HCT116 (cell line): ENCODE results near the gene CPEB3. TPM values are rescaled to one million over a fixed set of nuclear protein-coding genes. Genes with fewer than 3 reads are reported as not detected.

ENCODE experiments used
- ATAC-seq: fragments of 200-7000 bp; cut with Tn5 transposase; 2 replicates; pipeline ENCODE4 v1.9.1; 2020; ENCODE audit warnings: mild to moderate bottlenecking, moderate library complexity
- BruUV-seq: library from RNA; stranded (reverse); fragments of 400-500 nt; replicated peaks from 2 replicates; lab custom pipeline; 2021; lab: Mats Ljungman, UMichigan
- CTCF ChIA-PET: fragments of 300-600 bp; sonication (Branson Sonifier 250); formaldehyde crosslinking; loops from one replicate; lab custom pipeline; 2021; ENCODE audit warnings: antibody characterized with exemption; lab: Charles Lee
- POLR2A ChIA-PET: fragments of 300-600, 350-600 bp; sonication (Branson Sonifier 250); formaldehyde crosslinking; loops from one replicate; lab custom pipeline; 2021; ENCODE audit warnings: antibody characterized with exemption; lab: Charles Lee
- RAD21 ChIA-PET, 2 experiments: fragments of 300-600 bp; sonication (Branson Sonifier 250); formaldehyde crosslinking; loops; one replicate each; lab custom pipeline; 2023; ENCODE audit warnings: low total read pairs in 2 of 2; ENCODE audit not compliant: uncharacterized antibody in 2 of 2, unreplicated experiment in 2 of 2, low non-redundant PET in 1 of 2; lab: Charles Lee
- DNase-seq: peaks from one replicate; pipeline ENCODE4 v3.0.0-alpha.2; 2010; ENCODE audit warnings: low read depth, low spot score
- H2AFZ ChIP-seq: fragments of 200-600 bp; shearing (Covaris generic), sonication (generic); 2 replicates; pipeline ENCODE4 v1.6.1; 2017; ENCODE audit warnings: low read depth, mixed run types, mixed read lengths, antibody characterized with exemption, low read length; ENCODE audit not compliant: poor library complexity, severe bottlenecking
- H3K27ac ChIP-seq: 2 replicates; pipeline ENCODE4 v1.5.1; 2012; ENCODE audit warnings: low read depth, low read length
- H3K27me3 ChIP-seq: fragments of 200-600 bp; sonication (generic); 2 replicates; pipeline ENCODE4 v1.6.1; 2016; ENCODE audit warnings: mixed run types, low read length, mixed read lengths; ENCODE audit not compliant: insufficient read depth
- H3K36me3 ChIP-seq, 2 experiments: fragments of 200-500 bp in 1 of 2; fragments of 200-600 bp in 1 of 2; sonication (Bioruptor generic) in 1 of 2; sonication (generic) in 1 of 2; 2 replicates each; pipeline versions ENCODE4 v1.5.1 to v1.6.1; 2014 to 2016; ENCODE audit warnings: low read length in 2 of 2, inconsistent platforms in 1 of 2, mixed read lengths in 1 of 2, mixed run types in 1 of 2; ENCODE audit not compliant: insufficient read depth in 2 of 2, control insufficient read depth in 1 of 2
- H3K4me1 ChIP-seq, 2 experiments: fragments of 200-600 bp in 1 of 2; sonication (generic) in 1 of 2; 2 replicates each; pipeline versions ENCODE4 v1.5.1 to v1.6.1; 2012 to 2017; ENCODE audit warnings: low read length in 2 of 2, inconsistent platforms in 1 of 2, mild to moderate bottlenecking in 1 of 2, mixed read lengths in 1 of 2, mixed run types in 1 of 2, moderate library complexity in 1 of 2; ENCODE audit not compliant: insufficient read depth in 2 of 2, control insufficient read depth in 1 of 2
- H3K4me2 ChIP-seq: fragments of 200-600 bp; sonication (generic); 2 replicates; pipeline ENCODE4 v1.6.1; 2017; ENCODE audit warnings: mixed run types, low read length, mixed read lengths
- H3K4me3 ChIP-seq, 2 experiments: fragments of 200-600 bp in 1 of 2; sonication (generic) in 1 of 2; replicated peaks in 1 of 2; 2 replicates each; pipeline ENCODE4 v1.5.1; 2011 to 2016; ENCODE audit warnings: low read length in 2 of 2, control low read depth in 1 of 2, low read depth in 1 of 2, mild to moderate bottlenecking in 1 of 2, mixed read lengths in 1 of 2, mixed run types in 1 of 2
- H3K79me2 ChIP-seq: fragments of 200-600 bp; sonication (generic); 2 replicates; pipeline ENCODE4 v1.6.1; 2017; ENCODE audit warnings: mild to moderate bottlenecking, mixed run types, low read length, moderate library complexity, mixed read lengths; ENCODE audit not compliant: insufficient read depth
- H3K9ac ChIP-seq: fragments of 200-600 bp; sonication (generic); 2 replicates; pipeline ENCODE4 v1.6.1; 2016; ENCODE audit warnings: low read length, mixed read lengths
- H3K9me2 ChIP-seq: fragments of 200-600 bp; sonication (generic), shearing (Covaris generic); 2 replicates; pipeline ENCODE4 v1.6.1; 2017; ENCODE audit warnings: mixed run types, mild to moderate bottlenecking, moderate library complexity; ENCODE audit not compliant: insufficient read depth
- H3K9me3 ChIP-seq, 2 experiments: fragments of 200-500 bp in 1 of 2; fragments of 200-600 bp in 1 of 2; sonication (Bioruptor generic) in 1 of 2; sonication (generic) in 1 of 2; 2 replicates each; pipeline ENCODE4 v1.6.1; 2014 to 2017; ENCODE audit warnings: low read length in 2 of 2, mixed read lengths in 2 of 2, inconsistent platforms in 1 of 2, low read depth in 1 of 2, mild to moderate bottlenecking in 1 of 2, mixed run types in 1 of 2, moderate library complexity in 1 of 2; ENCODE audit not compliant: control insufficient read depth in 1 of 2, insufficient read depth in 1 of 2
- H4K20me1 ChIP-seq: fragments of 200-600 bp; sonication (generic), shearing (Covaris generic); 2 replicates; pipeline ENCODE4 v1.6.1; 2017; ENCODE audit warnings: mixed run types, mild to moderate bottlenecking, moderate library complexity; ENCODE audit not compliant: insufficient read depth
- CBX3 ChIP-seq: IDR thresholded peaks from 2 replicates; pipeline ENCODE4 v1.6.1; 2012; ENCODE audit warnings: low read depth
- EGR1 ChIP-seq: IDR thresholded peaks from 2 replicates; pipeline ENCODE4 v1.6.1; 2012; ENCODE audit warnings: low read depth
- ELF1 ChIP-seq: IDR thresholded peaks from 2 replicates; pipeline ENCODE4 v1.6.1; 2012; ENCODE audit warnings: low read depth, borderline replicate concordance
- JUND ChIP-seq: IDR thresholded peaks from 2 replicates; pipeline ENCODE4 v1.6.1; 2012
- POLR2A ChIP-seq: IDR thresholded peaks from 2 replicates; pipeline ENCODE4 v1.7.0; 2011; ENCODE audit warnings: borderline replicate concordance; ENCODE audit not compliant: insufficient read depth, insufficient read length; ENCODE audit errors: extremely low read depth
- RAD21 ChIP-seq: IDR thresholded peaks from 2 replicates; pipeline ENCODE4 v1.6.1; 2012; ENCODE audit warnings: low read depth, mild to moderate bottlenecking
- REST ChIP-seq: IDR thresholded peaks from 2 replicates; pipeline ENCODE4 v1.6.1; 2012; ENCODE audit warnings: low read depth
- SP1 ChIP-seq: IDR thresholded peaks from 2 replicates; pipeline ENCODE4 v1.6.1; 2012; ENCODE audit warnings: low read depth
- SRF ChIP-seq: IDR thresholded peaks from 2 replicates; pipeline ENCODE4 v1.6.1; 2012; ENCODE audit warnings: low read depth
- YY1 ChIP-seq: IDR thresholded peaks from 2 replicates; pipeline ENCODE4 v1.6.1; 2011; ENCODE audit warnings: low read length, low read depth, moderate library complexity, mild to moderate bottlenecking; ENCODE audit not compliant: insufficient replicate concordance; ENCODE audit errors: extremely low read depth
- ZBTB33 ChIP-seq: IDR thresholded peaks from 2 replicates; pipeline ENCODE4 v1.6.1; 2011; ENCODE audit warnings: mild to moderate bottlenecking, low read length, moderate library complexity; ENCODE audit not compliant: insufficient replicate concordance; ENCODE audit errors: extremely low read depth
- ZFX ChIP-seq: fragments of 450-650 bp; IDR thresholded peaks from 2 replicates; pipeline ENCODE4 v1.6.1; 2017
- ZNF274 ChIP-seq: fragments of 200-500 bp; sonication (Bioruptor generic); IDR thresholded peaks from 2 replicates; pipeline ENCODE4 v1.6.1; 2014; ENCODE audit warnings: mild to moderate bottlenecking, low read depth, low read length, inconsistent platforms
- intact Hi-C: fragments of 100-400 bp; cut with micrococcal nuclease; formaldehyde crosslinking; loops from 2 replicates; pipeline ENCODE4 v1.10.0; 2022
- total RNA-seq: library from RNA; stranded (reverse); gene quantifications from one replicate; pipeline ENCODE4 v1.2.1, GENCODE V29; 2021; ENCODE audit not compliant: unreplicated experiment
- TF ChIP-seq, protein P1 (sequence below), 3 experiments: fragments of 200-600 bp in 1 of 3; sonication (generic) in 1 of 3; IDR thresholded peaks in 2 of 3; conservative IDR thresholded peaks in 1 of 3; 2 replicates each; pipeline ENCODE4 v1.5.1; 2012 to 2017; ENCODE audit warnings: low read depth in 2 of 3, low read length in 2 of 3, antibody characterized with exemption in 1 of 3, borderline replicate concordance in 1 of 3, control low read depth in 1 of 3, mild to moderate bottlenecking in 1 of 3, mixed read lengths in 1 of 3, mixed run types in 1 of 3, moderate library complexity in 1 of 3; ENCODE audit not compliant: insufficient read depth in 1 of 3

Gene CPEB3
- total RNA-seq, 1 experiment from 2014 or later, result 3.0 TPM

- RAD21 ChIA-PET, result no interaction called here
- Histone ChIP-seq H2AFZ (no peak overlapping the region), H3K4me1 (no peaks in the 10 kb centered on the region), H3K36me3 (no peaks in the 10 kb centered on the region), H3K9me3 (no peaks in the 10 kb centered on the region), H3K9me2 (no peaks in the 10 kb centered on the region), H3K79me2 (peaks cover 94% of the 10 kb centered on the region), H3K27me3 (no peaks in the 10 kb centered on the region), H3K27ac (no peak overlapping the region), H3K9ac (no peak overlapping the region), H3K4me3 (no peak overlapping the region), H4K20me1 (peaks cover 11% of the 10 kb centered on the region; the same call in 1 of the 2 replicates), H3K4me2 (no peak overlapping the region)
- CTCF ChIA-PET, result no interaction called here
- BruUV-seq, result no TSS peak
- no peak for DNase-seq
- no peak for ATAC-seq
- intact Hi-C loops, result no loop called here
- POLR2A ChIA-PET, result no interaction called here
- TF ChIP-seq CBX3 (no peak), ELF1 (no peak), ZBTB33 (no peak), ZFX (no peak), EGR1 (no peak), JUND (no peak)
These were observed 12.2 kb upstream of the CPEB3 start for GRCh38 chr10:92303096-92303495.

DNA sequence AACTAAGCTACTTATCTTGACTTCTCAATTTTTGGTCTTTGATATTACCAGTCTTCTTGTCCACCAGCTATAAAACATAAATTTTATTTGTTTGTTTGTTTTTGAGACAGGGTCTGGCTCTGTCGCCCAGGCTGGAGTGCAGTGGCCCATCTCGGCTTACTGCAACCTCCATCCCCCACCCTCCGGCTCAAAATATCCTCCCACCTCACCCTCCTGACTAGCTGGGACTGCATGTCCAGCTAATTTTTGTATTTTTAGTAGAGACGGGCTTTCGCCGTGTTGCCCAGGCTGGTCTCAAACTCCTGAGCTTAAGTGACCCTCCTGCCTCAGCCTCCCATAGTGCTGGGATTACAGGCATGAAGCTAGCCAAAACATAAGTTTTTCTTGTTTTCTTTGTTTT lies 7.6 kb upstream of the CPEB3 start:
- RAD21 ChIA-PET, result no interaction called here
- Histone ChIP-seq H3K27me3 (no peaks in the 10 kb centered on the region), H3K9me2 (no peaks in the 10 kb centered on the region), H3K4me3 (no peak overlapping the region), H3K9ac (no peak overlapping the region), H3K36me3 (peaks cover 4 to 9% of the 10 kb centered on the region in 2 experiments; a peak in 2 of 4 replicates), H3K9me3 (no peaks in the 10 kb centered on the region), H3K4me2 (no peak overlapping the region), H3K4me1 (no peaks in the 10 kb centered on the region), H3K27ac (no peak overlapping the region), H2AFZ (no peak overlapping the region), H3K79me2 (peaks cover 97% of the 10 kb centered on the region), H4K20me1 (0 out of 2 replicates have a peak, but pooled peaks cover 5% of the 10 kb centered on the region)
- ATAC-seq, result no peak
- CTCF ChIA-PET, result no interaction called here
- no peak for DNase-seq
- BruUV-seq, result no TSS peak
- intact Hi-C loops, result no loop called here
- POLR2A ChIA-PET, result no interaction called here
- TF ChIP-seq YY1 (no peak), SP1 (no peak), POLR2A (no peak), CBX3 (no peak), ELF1 (no peak), SRF (no peak), ZNF274 (no peak), JUND (no peak), RAD21 (no peak), REST (no peak)
- TF ChIP-seq, protein P1, sequence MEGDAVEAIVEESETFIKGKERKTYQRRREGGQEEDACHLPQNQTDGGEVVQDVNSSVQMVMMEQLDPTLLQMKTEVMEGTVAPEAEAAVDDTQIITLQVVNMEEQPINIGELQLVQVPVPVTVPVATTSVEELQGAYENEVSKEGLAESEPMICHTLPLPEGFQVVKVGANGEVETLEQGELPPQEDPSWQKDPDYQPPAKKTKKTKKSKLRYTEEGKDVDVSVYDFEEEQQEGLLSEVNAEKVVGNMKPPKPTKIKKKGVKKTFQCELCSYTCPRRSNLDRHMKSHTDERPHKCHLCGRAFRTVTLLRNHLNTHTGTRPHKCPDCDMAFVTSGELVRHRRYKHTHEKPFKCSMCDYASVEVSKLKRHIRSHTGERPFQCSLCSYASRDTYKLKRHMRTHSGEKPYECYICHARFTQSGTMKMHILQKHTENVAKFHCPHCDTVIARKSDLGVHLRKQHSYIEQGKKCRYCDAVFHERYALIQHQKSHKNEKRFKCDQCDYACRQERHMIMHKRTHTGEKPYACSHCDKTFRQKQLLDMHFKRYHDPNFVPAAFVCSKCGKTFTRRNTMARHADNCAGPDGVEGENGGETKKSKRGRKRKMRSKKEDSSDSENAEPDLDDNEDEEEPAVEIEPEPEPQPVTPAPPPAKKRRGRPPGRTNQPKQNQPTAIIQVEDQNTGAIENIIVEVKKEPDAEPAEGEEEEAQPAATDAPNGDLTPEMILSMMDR (IDR thresholded peaks at IDR 0.05 in 2 of 3, conservative IDR thresholded peaks at IDR 0.05 in 1 of 3; ENCODE audit: borderline replicate concordance in 1 of 3, insufficient read depth in 1 of 3, low read depth in 2 of 3, low read length in 2 of 3), result no peak
